Transverse colon (tissue), 3 donors: Measurements from ENCODE around the gene DOCK2.

ENCODE experiments used
- POLR2A ChIP-seq: fragments of 450-650 bp; IDR thresholded peaks from one replicate; pipeline ENCODE4 v1.6.1; 2016; ENCODE audit warnings: antibody characterized with exemption, mild to moderate bottlenecking, moderate library complexity
- TF ChIP-seq, protein P1 (sequence below), 5 experiments: fragments of 200-600 bp in 3 of 5; fragments of 450-650 bp in 2 of 5; sonication (generic) in 3 of 5; IDR thresholded peaks; 1 replicate in 2 of 5; 2 replicates in 3 of 5; pipeline ENCODE4 v1.5.1; 2016 to 2017; ENCODE audit warnings: antibody characterized with exemption in 5 of 5, inconsistent platforms in 3 of 5, mild to moderate bottlenecking in 2 of 5, moderate library complexity in 1 of 5

DNA sequence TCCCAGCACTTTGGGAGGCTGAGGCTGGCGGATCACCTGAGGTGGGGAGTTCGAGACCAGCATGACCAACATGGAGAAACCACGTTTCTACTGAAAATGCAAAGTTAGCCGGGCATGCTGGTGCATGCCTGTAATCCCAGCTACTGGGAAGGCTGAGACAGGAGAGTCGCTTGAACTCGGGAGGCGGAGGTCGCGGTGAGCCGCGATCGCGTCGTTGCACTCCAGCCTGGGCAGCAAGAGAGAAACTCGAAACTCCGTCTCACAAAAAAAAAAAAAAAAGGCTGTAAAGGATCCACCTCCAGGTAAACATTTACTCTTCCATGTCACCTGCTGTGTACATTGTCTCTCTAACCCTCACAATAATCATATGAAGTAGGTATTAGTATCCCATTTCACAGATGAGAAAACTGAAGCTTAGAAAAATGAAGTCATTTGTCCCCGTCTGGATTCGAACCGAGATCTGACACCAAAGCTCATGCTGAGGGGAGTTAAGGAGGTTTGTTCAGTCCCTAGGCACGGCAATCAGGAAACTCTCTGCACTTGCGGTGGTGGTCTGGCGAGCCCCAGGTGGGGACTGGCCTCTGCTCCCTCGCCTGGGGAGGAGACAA, 494 bp upstream of the DOCK2 start:
- TF ChIP-seq, protein P1, sequence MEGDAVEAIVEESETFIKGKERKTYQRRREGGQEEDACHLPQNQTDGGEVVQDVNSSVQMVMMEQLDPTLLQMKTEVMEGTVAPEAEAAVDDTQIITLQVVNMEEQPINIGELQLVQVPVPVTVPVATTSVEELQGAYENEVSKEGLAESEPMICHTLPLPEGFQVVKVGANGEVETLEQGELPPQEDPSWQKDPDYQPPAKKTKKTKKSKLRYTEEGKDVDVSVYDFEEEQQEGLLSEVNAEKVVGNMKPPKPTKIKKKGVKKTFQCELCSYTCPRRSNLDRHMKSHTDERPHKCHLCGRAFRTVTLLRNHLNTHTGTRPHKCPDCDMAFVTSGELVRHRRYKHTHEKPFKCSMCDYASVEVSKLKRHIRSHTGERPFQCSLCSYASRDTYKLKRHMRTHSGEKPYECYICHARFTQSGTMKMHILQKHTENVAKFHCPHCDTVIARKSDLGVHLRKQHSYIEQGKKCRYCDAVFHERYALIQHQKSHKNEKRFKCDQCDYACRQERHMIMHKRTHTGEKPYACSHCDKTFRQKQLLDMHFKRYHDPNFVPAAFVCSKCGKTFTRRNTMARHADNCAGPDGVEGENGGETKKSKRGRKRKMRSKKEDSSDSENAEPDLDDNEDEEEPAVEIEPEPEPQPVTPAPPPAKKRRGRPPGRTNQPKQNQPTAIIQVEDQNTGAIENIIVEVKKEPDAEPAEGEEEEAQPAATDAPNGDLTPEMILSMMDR (IDR thresholded peaks at IDR 0.05) = no peak
- no peak for TF ChIP-seq POLR2A
